Smooth muscle cell of bladder (primary cell): ENCODE measurements around the gene STING1. TPM values are rescaled to one million over a fixed set of nuclear protein-coding genes. Genes with fewer than 3 reads are reported as not detected.

Experiments
- total RNA-seq: library from RNA; depleted of rRNA; stranded (reverse); fragments of >200 nt; gene quantifications from 2 replicates; pipeline ENCODE4 v1.2.3, GENCODE V29; 2014

STING1 gene
- total RNA-seq = 24.8 and 26.9 TPM in 2 replicates

GRCh38 chr5:139482050-139482889 is at the start of gene STING1:
Gene STING1, minus strand, starts transcription at chr5:139482758. Its CDS starts 1,054 bp downstream, at chr5:139481704.

GRCh38 chr5:139470821-139471300 is 11.7 kb downstream of the STING1 start, which contains the start of gene SMIM33:
Gene SMIM33, plus strand, starts transcription at chr5:139471004. Its CDS starts 118 bp downstream, at chr5:139471122.

GRCh38 chr5:139462586-139463276 is 19.8 kb downstream of the STING1 start, which contains the start of gene ECSCR:
Gene ECSCR, minus strand, starts transcription at chr5:139462743. Its CDS starts 73 bp downstream, at chr5:139462670.

GRCh38 chr5:139439013-139439903 is 43.3 kb downstream of the STING1 start, which contains the start of gene DNAJC18:
Gene DNAJC18, minus strand, starts transcription at chr5:139439525. Its CDS starts 80 bp downstream, at chr5:139439445.

Other genes with a start within 250 kb of the STING1 start
- gene MATR3, start 189.0 kb downstream of the STING1 start, total RNA-seq = 193 and 203 TPM in 2 replicates
- gene PAIP2, start 140.9 kb downstream of the STING1 start, total RNA-seq = 53.5 and 69.2 TPM in 2 replicates
- gene SLC23A1, start 99.5 kb downstream of the STING1 start, total RNA-seq = under 0.01 TPM in 1 of 2 replicates, not detected in the other
- 0.14 and 0.18 TPM in 2 replicates for gene MZB1, start 92.8 kb downstream of the STING1 start, total RNA-seq
- 0.71 and 1.0 TPM in 2 replicates for gene PROB1, start 87.7 kb downstream of the STING1 start, total RNA-seq
- gene SPATA24, start 78.7 kb downstream of the STING1 start, total RNA-seq = 7.3 and 8.4 TPM in 2 replicates
- gene DNAJC18, start 43.2 kb downstream of the STING1 start, total RNA-seq = 6.3 and 7.3 TPM in 2 replicates
- 0.14 and 0.37 TPM in 2 replicates for gene ECSCR, start 20.0 kb downstream of the STING1 start, total RNA-seq
- gene SMIM33, start 11.8 kb downstream of the STING1 start, total RNA-seq = not detected in 2 replicates
- gene UBE2D2, start 78.6 kb upstream of the STING1 start, total RNA-seq = 39.3 and 43.4 TPM in 2 replicates
- gene CXXC5, start 165.6 kb upstream of the STING1 start, total RNA-seq = 41.7 and 64.5 TPM in 2 replicates